ENCODE results near the gene SHROOM1. TPM values are rescaled to one million over a fixed set of nuclear protein-coding genes. Genes with fewer than 3 reads are reported as not detected.

SHROOM1 gene
- total and polyA plus RNA-seq, 12 donors: 1.3 to 18.3 (median 5.3) TPM

DNA sequence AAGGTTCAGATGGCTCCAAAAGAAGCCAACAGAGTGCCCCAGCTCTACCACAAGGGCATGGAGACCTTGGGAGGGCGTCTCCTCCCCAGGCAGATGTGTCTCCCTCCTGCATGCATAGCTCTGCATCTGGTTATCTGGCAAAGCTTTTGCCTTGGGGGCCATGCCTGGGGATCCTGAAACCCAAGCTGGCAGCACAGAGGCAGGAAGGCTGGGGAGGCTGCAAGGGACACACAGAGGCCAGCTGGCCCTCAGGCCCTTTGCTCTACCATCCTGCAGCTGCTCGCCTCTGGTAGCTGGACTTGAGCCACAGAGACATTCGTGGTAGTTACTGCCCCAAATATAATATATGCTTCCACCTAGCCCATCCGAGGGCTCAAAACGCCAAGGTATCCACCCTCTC, 57.3 kb downstream of the SHROOM1 start:
- Histone ChIP-seq H3K9me3 (replicated peaks in 1 of 3) (no peaks in the 10 kb centered on the region), H3K36me3 (replicated peaks in 1 of 2) (no peaks in the 10 kb centered on the region), H3K27ac (no peak overlapping the region), H3K4me3 (no peak overlapping the region), H3K27me3 (no peaks in the 10 kb centered on the region), H3K4me1 (replicated peaks in 1 of 2) (peaks cover 12 to 20% of the 10 kb centered on the region in 2 donors)
- 88 to 100% (median 94%) methylated on average over 3 to 5 of the region's 5 CpGs for WGBS, 4 donors
- TF ChIP-seq, protein P1, sequence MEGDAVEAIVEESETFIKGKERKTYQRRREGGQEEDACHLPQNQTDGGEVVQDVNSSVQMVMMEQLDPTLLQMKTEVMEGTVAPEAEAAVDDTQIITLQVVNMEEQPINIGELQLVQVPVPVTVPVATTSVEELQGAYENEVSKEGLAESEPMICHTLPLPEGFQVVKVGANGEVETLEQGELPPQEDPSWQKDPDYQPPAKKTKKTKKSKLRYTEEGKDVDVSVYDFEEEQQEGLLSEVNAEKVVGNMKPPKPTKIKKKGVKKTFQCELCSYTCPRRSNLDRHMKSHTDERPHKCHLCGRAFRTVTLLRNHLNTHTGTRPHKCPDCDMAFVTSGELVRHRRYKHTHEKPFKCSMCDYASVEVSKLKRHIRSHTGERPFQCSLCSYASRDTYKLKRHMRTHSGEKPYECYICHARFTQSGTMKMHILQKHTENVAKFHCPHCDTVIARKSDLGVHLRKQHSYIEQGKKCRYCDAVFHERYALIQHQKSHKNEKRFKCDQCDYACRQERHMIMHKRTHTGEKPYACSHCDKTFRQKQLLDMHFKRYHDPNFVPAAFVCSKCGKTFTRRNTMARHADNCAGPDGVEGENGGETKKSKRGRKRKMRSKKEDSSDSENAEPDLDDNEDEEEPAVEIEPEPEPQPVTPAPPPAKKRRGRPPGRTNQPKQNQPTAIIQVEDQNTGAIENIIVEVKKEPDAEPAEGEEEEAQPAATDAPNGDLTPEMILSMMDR (IDR thresholded peaks at IDR 0.05): no peak
- no peak for TF ChIP-seq POLR2A (IDR thresholded peaks at IDR 0.05)
- intact Hi-C loops (cut with DNase I): no loop called here
- no peak for DNase-seq

- Histone ChIP-seq H3K27ac (peak overlapping the region in 2 of 5 donors; percentile 36 to 38), H3K4me3 (no peak overlapping the region), H3K9me3 (replicated peaks in 1 of 3) (no peaks in the 10 kb centered on the region), H3K4me1 (replicated peaks in 1 of 2) (peaks cover 7 to 18% of the 10 kb centered on the region in 2 donors), H3K36me3 (replicated peaks in 1 of 2) (no peaks in the 10 kb centered on the region), H3K27me3 (no peaks in the 10 kb centered on the region)
- no peak for DNase-seq
- intact Hi-C loops (cut with DNase I): no loop called here
- TF ChIP-seq POLR2A (IDR thresholded peaks at IDR 0.05): no peak
- TF ChIP-seq, protein P1 (IDR thresholded peaks at IDR 0.05): no peak
- WGBS, 4 donors: 90 to 97% (median 92%) methylated on average over 6 to 8 of the region's 8 CpGs
Measured at GRCh38 chr5:132772291-132773070, 58.0 kb downstream of the SHROOM1 start.

Small RNAs within 50 kb of the gene (small RNA-seq; reads per million reads assigned to genes)
- 0 reads per million in 2 donors for gene RNA5SP192

Other genes with a start within 250 kb of the SHROOM1 start
- gene IL13, start 172.5 kb downstream of the SHROOM1 start, total RNA-seq: under 1 TPM in 2 of 9 donors, not detected in 7; 0.06 to 0.61 TPM
- gene IL13, start 172.5 kb downstream of the SHROOM1 start, polyA plus RNA-seq: under 1 TPM in 2 of 3 donors, not detected in 1; 0.10 to 0.32 TPM
- not detected for gene IL4, start 156.7 kb downstream of the SHROOM1 start, total RNA-seq
- not detected for gene IL4, start 156.7 kb downstream of the SHROOM1 start, polyA plus RNA-seq
- 10 to 100 TPM in 4 of 9 donors, 1 to 10 TPM in 5; 5.6 to 42.0 (median 9.5) TPM for gene KIF3A, start 93.1 kb downstream of the SHROOM1 start, total RNA-seq
- gene KIF3A, start 93.1 kb downstream of the SHROOM1 start, polyA plus RNA-seq: 10 to 100 TPM in 2 of 3 donors, 1 to 10 TPM in 1; 4.1 to 26.8 (median 11.7) TPM
- gene CCNI2, start 83.2 kb downstream of the SHROOM1 start, total RNA-seq: under 1 TPM in 4 of 9 donors, not detected in 5; 0.08 to 0.33 (median 0.17) TPM
- under 1 TPM; 0.20 to 0.40 (median 0.40) TPM for gene CCNI2, start 83.2 kb downstream of the SHROOM1 start, polyA plus RNA-seq
- 10 to 100 TPM in 8 of 9 donors, 1 to 10 TPM in 1; 9.7 to 36.2 (median 27.6) TPM for gene SEPTIN8, start 53.4 kb downstream of the SHROOM1 start, total RNA-seq
- gene SEPTIN8, start 53.4 kb downstream of the SHROOM1 start, polyA plus RNA-seq: 10 to 100 TPM; 16.1 to 30.7 (median 19.6) TPM
- 1 to 10 TPM in 2 of 9 donors, under 1 TPM in 4, not detected in 3; 0.06 to 1.8 (median 0.53) TPM for gene SOWAHA, start 17.3 kb downstream of the SHROOM1 start, total RNA-seq
- under 1 TPM; 0.17 to 0.90 (median 0.40) TPM for gene SOWAHA, start 17.3 kb downstream of the SHROOM1 start, polyA plus RNA-seq
- 1 to 10 TPM in 2 of 9 donors, under 1 TPM in 7; 0.41 to 1.4 (median 0.70) TPM for gene GDF9, start 35.8 kb upstream of the SHROOM1 start, total RNA-seq
- 1 to 10 TPM in 2 of 3 donors, under 1 TPM in 1; 0.88 to 1.0 (median 1.0) TPM for gene GDF9, start 35.8 kb upstream of the SHROOM1 start, polyA plus RNA-seq
- 100 to 1,000 TPM; 141 to 807 (median 505) TPM for gene UQCRQ, start 36.0 kb upstream of the SHROOM1 start, total RNA-seq
- 100 to 1,000 TPM; 263 to 729 (median 538) TPM for gene UQCRQ, start 36.0 kb upstream of the SHROOM1 start, polyA plus RNA-seq
- gene LEAP2, start 43.0 kb upstream of the SHROOM1 start, total RNA-seq: 1 to 10 TPM in 4 of 9 donors, under 1 TPM in 3, not detected in 2; 0.39 to 1.7 (median 1.1) TPM
- 1 to 10 TPM in 2 of 3 donors, under 1 TPM in 1; 0.57 to 3.1 (median 1.8) TPM for gene LEAP2, start 43.0 kb upstream of the SHROOM1 start, polyA plus RNA-seq
- gene AFF4, start 133.0 kb upstream of the SHROOM1 start, total RNA-seq: 100 to 1,000 TPM in 1 of 9 donors, 10 to 100 TPM in 8; 42.5 to 158 (median 91.0) TPM
- gene AFF4, start 133.0 kb upstream of the SHROOM1 start, polyA plus RNA-seq: 100 to 1,000 TPM in 1 of 3 donors, 10 to 100 TPM in 1, 1 to 10 TPM in 1; 9.7 to 107 (median 14.6) TPM
- 10 to 100 TPM in 8 of 9 donors, 1 to 10 TPM in 1; 8.3 to 39.3 (median 18.2) TPM for gene ZCCHC10, start 195.9 kb upstream of the SHROOM1 start, total RNA-seq
- 10 to 100 TPM; 15.5 to 25.9 (median 20.6) TPM for gene ZCCHC10, start 195.9 kb upstream of the SHROOM1 start, polyA plus RNA-seq
- 100 to 1,000 TPM in 2 of 9 donors, 10 to 100 TPM in 7; 48.0 to 141 (median 81.8) TPM for gene HSPA4, start 221.4 kb upstream of the SHROOM1 start, total RNA-seq
- 100 to 1,000 TPM; 123 to 207 (median 159) TPM for gene HSPA4, start 221.4 kb upstream of the SHROOM1 start, polyA plus RNA-seq